ENCODE data around the gene ADAMTSL1. TPM values are rescaled to one million over a fixed set of nuclear protein-coding genes. Genes with fewer than 3 reads are reported as not detected.

ADAMTSL1 gene
- total and polyA plus RNA-seq, 2 of the 13 experiments (the other 11 are each of a cell fraction or from before 2014, with no cell fraction given): not detected

- TF ChIP-seq ATM (IDR thresholded peaks at IDR 0.05; ENCODE audit: borderline replicate concordance) (no peak), DRAP1 (CRISPR knock-in tag; IDR thresholded peaks at IDR 0.05) (no peak)
Measured at GRCh38 chr9:18507151-18507550, 33.2 kb downstream of the ADAMTSL1 start (continued).

GRCh38 chr9:18516514-18516913 is 42.6 kb downstream of the ADAMTSL1 start:
- POLR2A ChIA-PET: no interaction called here
- in situ Hi-C loops (cut with HindIII; ENCODE audit: extremely low pct_ligation_motif_present, low pct_unique_long_range_greater_than_20kb): no loop called here
- BruUV-seq (replicated peaks): no TSS peak
- TF ChIP-seq REPIN1 (CRISPR knock-in tag; IDR thresholded peaks at IDR 0.05; ENCODE audit: borderline replicate concordance, low read depth): no peak
- TF ChIP-seq TOPORS (CRISPR knock-in tag; IDR thresholded peaks at IDR 0.05): no peak
- TF ChIP-seq ZNF3 (CRISPR knock-in tag; IDR thresholded peaks at IDR 0.05): no peak
- TF ChIP-seq POLR2AphosphoS5 (IDR thresholded peaks at IDR 0.05; ENCODE audit: low read depth, low read length): no peak
- no peak for TF ChIP-seq RARG (CRISPR knock-in tag; IDR thresholded peaks at IDR 0.05; ENCODE audit: low read depth)
- no peak for TF ChIP-seq KMT2B (CRISPR knock-in tag; IDR thresholded peaks at IDR 0.05)
- no peak for TF ChIP-seq GMEB1 (CRISPR knock-in tag; IDR thresholded peaks at IDR 0.05; ENCODE audit: borderline replicate concordance)
- no peak for TF ChIP-seq MZF1 (CRISPR knock-in tag; IDR thresholded peaks at IDR 0.05; ENCODE audit: borderline replicate concordance)
- TF ChIP-seq PRDM15 (CRISPR knock-in tag; IDR thresholded peaks at IDR 0.05): no peak
- no peak for TF ChIP-seq NFYC (CRISPR knock-in tag; IDR thresholded peaks at IDR 0.05)
- no peak for TF ChIP-seq SMAD9 (CRISPR knock-in tag; IDR thresholded peaks at IDR 0.05)
- no peak for TF ChIP-seq MXD3 (CRISPR knock-in tag; IDR thresholded peaks at IDR 0.05)
- TF ChIP-seq SNAI1 (CRISPR knock-in tag; IDR thresholded peaks at IDR 0.05; ENCODE audit: borderline replicate concordance): no peak
- TF ChIP-seq ZNF431 (CRISPR knock-in tag; IDR thresholded peaks at IDR 0.05; ENCODE audit: borderline replicate concordance, low read depth): no peak
- no peak for TF ChIP-seq ZNF598 (CRISPR knock-in tag; IDR thresholded peaks at IDR 0.05; ENCODE audit: borderline replicate concordance)
- no peak for TF ChIP-seq FOXK2 (IDR thresholded peaks at IDR 0.05)

More at GRCh38 chr9:18516514-18516913, 42.6 kb downstream of the ADAMTSL1 start:
- Histone ChIP-seq H3K9me3 (ENCODE audit: low read length) (no peaks in the 10 kb centered on the region), H3K9ac (ENCODE audit: insufficient read depth, low read depth, low read length) (no peak overlapping the region), H3K79me2 (ENCODE audit: insufficient read depth, low read length) (no peaks in the 10 kb centered on the region), H3K27ac (ENCODE audit: extremely low read length, insufficient read depth, low read length) (no peak overlapping the region), H4K20me1 (ENCODE audit: insufficient read depth, low read length) (no peaks in the 10 kb centered on the region), H3K36me3 (replicated peaks in 1 of 2; ENCODE audit: control insufficient read depth in 1 of 2, insufficient read depth in 2 of 2, low read length in 2 of 2) (no peaks in the 10 kb centered on the region), H2AFZ (ENCODE audit: low read length) (no peak overlapping the region), H3K4me3 (replicated peaks in 1 of 3; ENCODE audit: insufficient read depth in 1 of 3, low read depth in 2 of 3, low read length in 3 of 3) (no peak overlapping the region), H3K4me2 (ENCODE audit: low read depth, low read length) (no peak overlapping the region), H3K27me3 (ENCODE audit: control insufficient read depth in 1 of 2, insufficient read depth in 2 of 2, low read length in 2 of 2) (no peaks in the 10 kb centered on the region), H3K4me1 (ENCODE audit: insufficient read depth, low read length) (no peaks in the 10 kb centered on the region)
- ATAC-seq: no peak
- DNase-seq (ENCODE audit: low spot score): no peak
- FAIRE-seq: no peak
- intact Hi-C loops (cut with micrococcal nuclease; ENCODE audit: unreplicated experiment): no loop called here
- CTCF ChIA-PET (ENCODE audit: low intra/inter-chr PET ratio, low total read pairs): no interaction called here

All from HepG2 (cell line).